Activated CD4-positive, CD25-positive, alpha-beta regulatory T cell treated with anti-CD3 and anti-CD28 coated beads, Interleukin-2, amount 50 U/mL, for 72 hours (primary cell): Measurements from ENCODE around the gene SPATS2.
"Not testable (repeated sequence)": the region's sequence is repeated elsewhere in the genome, so short reads cannot be mapped to it uniquely, and the experiment has no call there.

ENCODE experiments used
- DNase-seq: peaks from one replicate; pipeline ENCODE4 v3.0.0; 2021

The SPATS2 gene

DNA sequence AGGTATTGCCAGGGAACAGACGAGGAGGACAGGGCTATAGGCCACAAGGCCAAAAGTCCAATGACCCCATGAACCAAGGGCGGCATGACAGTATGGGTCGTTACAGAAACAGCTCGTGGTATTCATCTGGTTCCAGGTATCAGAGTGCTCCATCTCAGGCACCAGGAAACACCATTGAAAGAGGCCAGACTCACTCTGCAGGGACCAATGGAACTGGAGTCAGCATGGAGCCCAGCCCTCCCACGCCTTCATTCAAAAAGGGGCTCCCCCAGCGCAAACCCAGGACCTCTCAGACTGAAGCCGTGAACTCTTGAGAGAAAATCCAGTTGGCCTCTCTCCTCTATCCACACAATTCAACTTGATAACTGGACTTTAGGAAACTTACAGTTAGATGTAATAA is 158.7 kb downstream of the SPATS2 start:
- DNase-seq = no peak

DNA sequence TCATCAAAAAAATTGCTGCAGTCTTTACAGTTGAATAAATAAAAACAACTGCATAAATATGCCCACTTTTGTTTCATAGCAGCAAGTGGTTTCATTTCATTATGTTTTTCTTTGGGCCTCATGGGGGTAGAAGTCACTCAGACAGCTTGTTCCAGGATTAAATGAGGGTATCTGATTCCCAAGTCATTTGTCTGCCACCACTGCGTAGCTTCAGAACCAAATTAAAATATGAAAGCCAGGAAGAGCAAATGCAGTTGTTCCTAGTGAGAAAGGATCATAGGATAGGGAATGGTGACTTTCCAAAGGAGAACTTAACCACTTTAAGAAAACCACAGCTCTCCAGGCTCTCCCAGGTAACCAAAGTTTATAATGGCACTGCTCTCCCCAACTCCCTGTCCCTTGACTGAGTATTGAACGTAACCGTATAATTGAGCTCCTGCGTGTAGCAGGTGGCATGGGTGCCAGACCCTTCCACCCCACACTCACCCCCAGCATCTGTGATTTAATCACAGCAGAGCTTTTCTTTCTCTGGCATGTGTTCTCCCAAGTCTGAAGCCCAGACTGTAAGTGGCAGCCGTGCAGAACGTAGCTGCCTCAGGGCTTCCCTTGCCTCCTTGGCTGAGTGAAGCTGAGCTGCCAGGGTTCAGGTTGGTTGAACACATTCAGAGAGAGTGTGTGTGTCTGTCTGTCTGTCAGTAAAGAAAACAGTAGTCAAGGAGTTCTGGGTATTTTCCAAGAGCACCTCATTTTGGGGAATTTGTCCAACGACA is 160.3 kb downstream of the SPATS2 start:
- DNase-seq = no peak

DNA sequence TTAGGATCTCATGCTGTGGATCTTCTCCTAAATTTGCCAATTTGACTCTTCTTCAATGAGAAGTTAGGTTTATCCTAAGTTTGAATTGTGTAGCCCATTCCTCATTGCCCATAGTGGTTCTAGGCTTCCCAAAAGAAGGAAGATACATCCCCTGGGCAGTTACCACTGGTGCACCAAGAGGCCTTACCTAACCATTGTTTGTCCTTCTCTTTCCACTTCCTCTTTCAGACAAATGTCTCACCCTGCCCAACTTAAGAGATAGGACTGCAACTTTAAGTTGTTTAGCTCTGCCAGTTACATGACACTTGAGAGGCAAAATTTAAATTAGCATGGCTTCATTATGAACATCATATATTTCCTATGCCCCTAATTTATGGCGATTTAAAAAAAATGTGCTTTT is 162.2 kb downstream of the SPATS2 start:
- no peak for DNase-seq

DNA sequence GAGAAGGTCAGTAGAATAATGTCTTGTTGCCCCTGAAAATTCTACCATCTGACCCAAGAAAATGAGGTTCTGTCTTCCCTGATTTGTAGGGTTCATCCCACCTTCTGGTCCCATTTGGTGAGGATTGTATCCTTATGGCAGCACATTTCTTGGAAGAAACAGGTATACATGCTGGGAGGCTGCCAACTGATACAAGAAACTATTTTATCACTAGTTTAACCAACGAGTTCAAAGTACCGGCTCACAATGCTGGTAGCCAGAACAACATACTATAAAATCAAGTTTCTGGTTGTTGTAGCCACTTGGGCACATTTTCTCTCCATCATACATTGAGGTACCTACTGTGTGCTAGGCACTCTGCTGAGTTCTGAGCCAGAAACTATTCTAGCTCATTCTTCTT is 164.5 kb downstream of the SPATS2 start:
- DNase-seq = no peak

DNA sequence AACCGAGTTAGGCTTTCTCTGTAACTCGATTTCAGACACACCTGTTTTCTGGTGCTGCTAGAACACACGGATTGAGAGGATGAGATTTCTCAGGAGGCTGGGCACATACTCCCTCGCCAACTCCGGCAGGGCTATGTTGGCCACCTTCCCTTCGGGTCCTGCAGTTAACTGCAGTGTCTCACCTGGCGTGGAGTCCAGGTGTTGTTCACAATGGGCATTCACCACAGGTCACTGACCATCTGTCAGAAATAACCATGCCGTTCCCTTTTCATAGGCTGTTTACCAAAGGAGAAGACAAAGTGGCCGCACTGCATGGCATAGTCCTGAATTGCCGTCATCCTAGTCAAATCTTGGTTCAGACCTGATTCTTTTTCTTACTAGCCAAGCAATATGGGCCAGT is 166.1 kb downstream of the SPATS2 start:
- DNase-seq = no peak

DNA sequence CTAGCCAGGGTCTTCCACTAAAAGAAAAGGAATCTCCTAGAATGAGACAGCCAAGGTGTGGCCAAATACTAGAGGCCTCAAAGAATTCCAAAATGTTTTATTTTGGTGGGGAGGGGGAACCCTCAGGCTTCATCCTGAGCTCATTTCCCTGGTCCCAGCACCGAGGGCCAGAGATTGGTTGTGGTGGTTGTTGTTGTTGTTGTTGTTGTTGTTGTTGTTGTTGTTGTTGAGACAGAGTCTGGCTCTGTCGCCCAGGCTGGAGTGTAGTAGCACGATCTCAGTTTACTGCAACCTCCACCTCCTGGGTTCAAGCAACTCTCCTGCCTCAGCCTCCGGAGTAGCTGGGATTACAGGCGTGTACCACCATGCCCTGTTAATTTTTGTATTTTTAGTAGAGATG is 166.9 kb downstream of the SPATS2 start:
- not testable (repeated sequence) for DNase-seq

DNA sequence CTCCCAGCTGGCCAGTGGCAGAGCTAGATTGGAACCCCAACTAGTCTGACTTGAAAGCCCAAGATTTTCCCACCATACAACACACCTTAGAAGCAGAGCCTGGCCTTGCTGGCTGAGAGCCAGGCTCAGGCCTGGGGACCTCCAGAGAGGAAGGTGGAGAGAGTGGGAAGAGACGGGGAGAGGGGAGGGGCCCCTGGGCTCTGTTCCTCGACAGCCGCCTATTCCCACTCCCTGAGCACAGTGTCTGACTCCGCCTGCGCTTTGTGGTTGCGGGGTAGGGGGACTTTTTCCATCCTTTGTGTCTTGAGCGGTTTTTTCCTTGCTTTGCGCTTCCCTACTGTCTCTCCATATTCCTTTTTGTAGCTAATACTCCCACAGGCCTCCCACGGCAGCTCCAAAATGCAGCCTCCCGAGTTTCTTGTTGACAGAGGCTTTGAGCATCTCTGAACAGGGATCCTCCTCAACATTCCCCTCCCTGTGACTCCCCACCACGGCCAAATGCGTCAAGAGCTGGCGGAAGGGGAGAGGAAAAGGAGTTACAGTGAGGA is 167.5 kb downstream of the SPATS2 start:
- DNase-seq = no peak

DNA sequence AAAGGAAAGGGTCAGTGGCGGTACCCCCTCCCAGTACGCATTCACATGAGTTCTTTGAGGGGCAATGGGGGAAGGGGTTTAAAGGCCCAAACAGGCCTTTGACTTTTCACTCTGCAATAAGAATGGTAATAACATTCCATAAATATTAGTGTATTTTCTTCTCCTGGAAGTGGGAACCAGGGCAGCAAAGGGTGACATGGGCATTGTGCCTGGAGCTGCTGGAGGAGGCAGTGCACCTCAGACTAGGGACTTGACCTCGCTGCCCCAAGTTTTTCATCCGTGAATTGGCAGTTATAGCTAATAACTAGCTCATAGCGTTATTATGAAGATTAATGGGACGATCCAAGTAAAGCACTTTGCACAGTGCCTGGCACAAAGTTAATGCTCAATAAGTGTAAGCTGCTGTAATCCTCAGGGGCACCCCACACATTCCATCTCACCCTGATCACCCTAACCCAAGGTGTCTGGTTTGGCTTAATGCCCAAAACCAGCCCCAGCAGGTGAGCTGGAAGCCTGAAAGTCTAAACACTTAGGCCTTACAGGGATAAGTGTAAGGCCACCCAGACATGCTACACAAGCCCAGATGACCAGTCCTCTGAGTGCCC is 168.8 kb downstream of the SPATS2 start:
- DNase-seq = no peak

DNA sequence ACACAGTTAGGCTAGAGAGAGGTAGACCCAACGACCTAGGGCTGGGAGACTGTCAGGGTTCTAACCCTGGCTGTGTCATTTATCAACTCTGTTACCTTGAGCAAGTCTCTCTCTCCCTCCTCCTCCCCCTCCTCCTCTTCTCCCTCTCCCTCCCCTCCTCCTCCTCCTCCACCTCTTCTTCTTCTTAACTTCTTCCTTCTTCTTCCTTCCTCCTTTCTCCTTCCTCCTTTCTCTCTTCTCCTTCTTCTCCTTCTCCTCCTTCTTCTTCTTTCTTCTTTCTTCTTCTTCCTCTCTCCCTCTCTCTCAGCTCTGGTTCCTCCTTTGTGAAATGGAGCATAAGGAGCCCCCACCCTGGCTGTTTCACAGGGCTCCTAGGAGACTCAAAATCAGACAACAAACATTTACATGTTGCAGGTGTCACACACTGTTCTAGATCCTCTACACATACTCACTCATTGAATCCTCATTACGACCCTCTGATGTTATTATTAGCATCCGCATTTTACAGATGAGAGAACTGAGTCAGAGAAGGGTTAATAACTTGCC is 169.3 kb downstream of the SPATS2 start:
- no peak for DNase-seq

DNA sequence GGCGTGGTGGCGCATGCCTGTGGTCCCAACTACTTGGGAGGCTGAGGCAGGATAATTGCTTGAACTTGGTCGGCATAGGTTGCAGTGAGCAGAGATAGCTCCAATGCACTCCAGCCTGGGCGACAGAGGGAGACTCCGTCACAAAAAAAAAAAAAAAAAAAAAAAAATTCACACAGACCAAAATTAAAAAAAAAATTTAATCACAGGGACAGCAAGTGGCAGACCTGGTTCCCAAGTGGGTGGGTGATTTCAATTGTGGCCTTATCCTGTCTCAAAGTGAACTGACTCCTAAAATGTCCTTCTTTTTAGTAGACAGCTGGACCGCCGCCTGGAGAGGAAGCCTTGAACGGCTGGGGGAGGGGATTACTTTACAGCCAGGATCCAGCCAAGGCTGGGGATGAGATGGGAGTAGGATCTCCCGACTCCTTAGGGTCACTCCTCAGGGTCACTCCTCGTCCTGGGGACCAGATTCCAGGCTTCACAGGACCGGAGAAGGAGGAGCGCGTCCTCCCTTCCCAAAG is 170.0 kb downstream of the SPATS2 start:
- no peak for DNase-seq

DNA sequence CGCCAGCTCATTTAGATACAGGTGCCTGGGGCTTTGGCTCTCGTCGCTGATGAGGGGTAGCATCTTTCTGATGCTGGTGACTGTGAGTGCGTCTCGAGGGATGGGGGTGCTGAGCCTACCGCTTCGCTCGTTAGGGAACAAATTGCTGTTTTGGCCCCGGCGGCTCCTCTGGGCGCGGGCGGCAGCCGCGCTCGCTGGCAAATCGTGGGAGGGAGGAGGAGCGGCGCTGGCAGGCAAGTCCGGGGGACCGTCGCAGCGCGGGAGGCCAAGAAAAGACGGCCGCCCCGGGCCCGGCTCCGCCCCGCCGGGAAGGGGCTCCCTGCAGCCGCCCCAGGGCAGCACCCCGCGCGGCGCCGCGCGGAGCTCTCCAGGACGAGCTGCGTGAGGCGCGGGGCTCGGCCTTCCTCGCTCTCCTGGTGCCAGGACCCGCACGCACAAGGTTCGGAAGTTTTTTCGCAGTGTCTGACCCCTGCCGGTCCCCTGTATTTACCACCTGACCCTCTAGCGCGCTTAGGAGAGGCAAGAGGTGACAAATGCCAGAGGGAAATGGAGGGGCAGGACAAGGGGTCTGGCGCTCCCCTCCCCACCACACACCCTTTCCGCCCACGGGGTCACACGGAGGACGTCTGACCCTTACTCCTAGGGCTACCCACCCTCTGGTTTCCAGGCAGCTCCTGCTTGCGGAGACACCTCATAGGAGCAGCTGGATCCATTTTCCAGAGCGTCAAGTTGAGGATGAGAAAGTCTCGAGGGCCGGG is 170.7 kb downstream of the SPATS2 start:
- no peak for DNase-seq

DNA sequence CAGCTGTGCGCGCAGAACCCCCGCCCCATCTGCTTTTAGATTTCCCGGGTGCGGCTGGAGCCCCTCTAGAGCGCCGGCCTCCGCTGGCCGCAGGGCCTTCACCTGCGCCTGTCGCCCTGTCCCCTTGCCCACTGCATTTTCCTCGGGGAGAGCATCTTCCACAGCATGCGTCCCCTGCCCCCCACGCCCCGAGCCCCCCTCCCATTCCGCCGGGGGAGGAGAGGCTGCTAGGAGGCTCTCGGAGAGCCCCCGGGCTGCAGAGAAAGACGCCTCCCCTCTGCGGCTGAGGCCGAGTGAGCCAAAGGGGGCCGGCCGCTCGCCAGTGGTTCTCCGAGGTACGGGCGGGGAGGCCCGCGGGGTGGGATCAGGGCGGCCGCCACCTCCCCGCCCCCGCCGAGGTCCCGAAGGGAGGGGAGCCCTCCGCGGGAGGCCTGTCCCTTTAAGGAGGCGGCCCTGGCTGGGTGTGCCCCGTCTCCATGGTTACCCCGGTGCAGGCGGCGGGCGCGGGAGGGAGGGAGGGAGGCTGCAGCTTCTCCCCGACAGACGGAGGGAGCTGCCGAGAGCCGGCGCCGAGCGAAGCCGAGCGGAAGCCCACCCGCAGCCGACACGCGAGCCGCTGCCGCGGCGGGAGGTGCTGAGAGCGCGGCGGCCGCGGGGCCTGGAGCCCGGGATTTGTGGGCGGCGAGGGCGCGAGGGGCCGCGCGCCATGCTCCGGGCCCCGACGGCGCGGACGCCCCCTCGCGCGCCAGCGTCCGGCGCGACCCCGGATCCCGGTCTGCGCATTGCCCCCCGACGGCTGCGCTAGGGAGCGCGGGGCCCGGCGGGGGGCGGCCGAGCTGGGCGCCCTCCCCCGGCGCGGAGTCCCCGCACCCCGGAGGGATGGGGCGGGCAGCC is 171.5 kb downstream of the SPATS2 start, which contains the start of gene KCNH3:
Gene KCNH3 (plus strand): TSS at position 521 of the 894 bp plus-strand sequence. CDS start 387 bp downstream, outside the sequence.
- DNase-seq = peak; percentile 71

DNA sequence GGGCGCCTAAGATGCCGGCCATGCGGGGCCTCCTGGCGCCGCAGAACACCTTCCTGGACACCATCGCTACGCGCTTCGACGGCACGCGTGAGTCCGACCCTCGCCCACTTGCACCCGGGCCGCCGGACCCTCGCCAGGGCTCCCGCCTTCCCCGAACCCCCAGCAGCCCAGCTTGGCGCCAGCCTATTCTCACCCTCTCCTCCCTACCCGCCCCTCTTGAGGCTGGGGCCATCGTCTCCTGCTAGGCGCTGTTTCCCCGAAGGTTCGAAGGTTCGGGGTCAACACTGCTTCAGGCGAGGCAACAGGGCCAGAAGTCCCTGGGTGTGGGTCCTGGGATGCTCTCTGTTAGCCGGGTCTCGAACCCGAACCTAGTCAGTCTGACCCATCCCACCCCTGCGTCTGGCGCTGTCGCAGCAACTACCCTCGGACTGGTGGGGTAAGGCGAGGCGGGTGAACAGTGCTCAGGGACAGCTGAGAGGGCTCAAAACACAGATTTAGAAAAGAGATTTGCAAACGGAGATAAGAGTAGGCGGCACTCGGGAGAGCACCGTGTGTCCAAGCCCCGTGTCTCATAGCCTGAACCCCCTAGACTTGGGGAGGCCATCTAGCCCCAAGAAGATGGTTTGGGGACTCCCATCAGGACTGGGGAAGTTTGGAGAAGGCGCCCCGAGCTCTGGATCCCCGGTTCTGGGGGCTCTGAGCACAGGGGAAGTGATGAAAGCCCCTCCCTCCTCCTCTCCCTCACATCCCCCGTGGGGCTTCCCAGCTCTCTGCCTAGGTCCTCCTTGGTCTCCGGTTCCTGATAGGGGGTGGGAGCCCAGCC is 172.4 kb downstream of the SPATS2 start:
- DNase-seq = no peak

DNA sequence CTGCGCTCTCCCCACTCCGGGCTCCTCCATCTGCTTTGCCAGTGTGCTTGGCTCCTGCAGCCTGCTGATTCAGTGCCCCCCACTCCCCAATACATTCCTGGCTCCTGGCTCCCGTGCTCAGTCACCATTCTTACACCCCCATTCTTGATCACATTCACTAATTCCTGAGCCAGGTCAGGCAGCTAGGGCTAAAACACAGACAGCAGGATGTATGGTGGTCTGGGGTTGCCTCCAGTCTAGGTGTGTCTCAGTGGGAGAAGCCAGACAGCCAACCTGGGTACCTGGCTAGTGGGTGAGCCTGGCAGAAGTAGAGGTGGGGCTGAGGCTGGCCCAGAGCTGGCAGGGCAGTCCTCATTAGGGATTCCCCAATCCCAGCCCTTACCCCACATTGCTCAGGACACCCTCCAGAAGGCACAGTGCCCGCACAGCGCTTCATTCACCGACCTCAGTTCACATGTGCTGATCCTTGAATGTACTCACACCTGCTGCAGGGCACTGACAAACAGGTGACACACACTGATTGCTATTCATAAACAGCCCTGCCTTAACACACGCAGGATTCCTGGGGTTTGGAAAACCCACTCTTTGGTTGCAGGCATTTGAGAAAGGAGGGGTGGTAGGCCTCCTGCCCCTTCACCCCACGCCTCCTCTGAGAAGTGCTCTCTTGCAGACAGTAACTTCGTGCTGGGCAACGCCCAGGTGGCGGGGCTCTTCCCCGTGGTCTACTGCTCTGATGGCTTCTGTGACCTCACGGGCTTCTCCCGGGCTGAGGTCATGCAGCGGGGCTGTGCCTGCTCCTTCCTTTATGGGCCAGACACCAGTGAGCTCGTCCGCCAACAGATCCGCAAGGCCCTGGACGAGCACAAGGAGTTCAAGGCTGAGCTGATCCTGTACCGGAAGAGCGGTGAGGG is 173.2 kb downstream of the SPATS2 start:
- DNase-seq = no peak

DNA sequence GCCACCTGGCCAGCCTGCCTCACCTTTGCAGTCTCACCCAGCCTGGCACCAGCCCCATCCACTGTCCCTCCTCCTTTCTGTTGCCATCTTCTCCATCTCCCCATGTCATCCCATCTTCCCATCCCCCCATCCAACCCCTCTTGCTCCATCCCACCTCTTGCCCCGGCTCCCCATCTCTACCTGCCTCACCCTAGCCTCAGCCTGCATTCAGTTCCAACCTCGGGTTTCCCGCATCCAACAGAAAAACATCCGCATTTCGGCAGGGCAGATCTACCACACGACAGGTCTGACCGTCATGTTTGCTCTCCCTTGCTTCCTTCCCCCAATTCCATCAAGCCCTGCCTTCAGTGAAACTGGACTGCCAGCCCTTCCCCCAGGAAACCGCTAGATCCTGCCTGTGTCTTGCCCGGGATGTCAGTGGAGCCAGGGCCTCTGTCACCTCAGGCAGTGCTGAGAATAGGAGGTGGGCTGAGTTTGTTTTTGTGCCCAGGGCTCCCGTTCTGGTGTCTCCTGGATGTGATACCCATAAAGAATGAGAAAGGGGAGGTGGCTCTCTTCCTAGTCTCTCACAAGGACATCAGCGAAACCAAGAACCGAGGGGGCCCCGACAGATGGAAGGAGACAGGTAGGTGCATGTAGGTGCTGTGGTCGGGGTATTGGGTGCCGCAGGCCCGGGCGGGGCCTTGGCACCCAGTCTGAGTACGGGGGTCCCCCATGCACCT is 174.0 kb downstream of the SPATS2 start:
- no peak for DNase-seq

DNA sequence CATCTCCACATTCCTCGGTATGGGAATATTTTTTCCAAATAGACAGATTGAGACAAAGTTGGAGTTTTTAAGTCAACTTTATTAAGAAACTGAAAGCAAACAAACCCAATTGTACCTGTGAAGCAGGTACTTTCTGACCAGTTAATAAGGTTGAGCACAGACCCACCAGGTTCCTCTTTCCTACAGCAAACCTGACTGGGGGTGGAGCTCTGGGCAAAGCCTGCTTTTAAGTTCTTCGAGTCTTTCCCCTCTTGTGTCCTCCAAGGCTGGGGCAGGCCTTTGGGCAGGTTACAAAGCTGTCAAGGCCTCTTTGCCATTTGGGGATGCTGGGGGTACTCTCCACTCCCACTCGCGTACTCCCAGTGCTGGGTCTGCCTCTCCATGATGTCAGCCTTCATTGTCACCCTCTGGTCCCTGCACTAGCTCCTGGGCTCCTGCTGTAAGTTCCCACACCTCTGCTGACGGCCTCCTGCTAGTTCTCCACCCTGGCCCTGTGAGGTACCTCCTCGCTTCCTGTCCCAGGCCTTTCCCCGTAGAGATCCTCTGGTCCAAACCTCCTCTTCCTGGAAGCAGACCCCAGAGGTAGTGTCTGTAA is 174.7 kb downstream of the SPATS2 start:
- DNase-seq = no peak

DNA sequence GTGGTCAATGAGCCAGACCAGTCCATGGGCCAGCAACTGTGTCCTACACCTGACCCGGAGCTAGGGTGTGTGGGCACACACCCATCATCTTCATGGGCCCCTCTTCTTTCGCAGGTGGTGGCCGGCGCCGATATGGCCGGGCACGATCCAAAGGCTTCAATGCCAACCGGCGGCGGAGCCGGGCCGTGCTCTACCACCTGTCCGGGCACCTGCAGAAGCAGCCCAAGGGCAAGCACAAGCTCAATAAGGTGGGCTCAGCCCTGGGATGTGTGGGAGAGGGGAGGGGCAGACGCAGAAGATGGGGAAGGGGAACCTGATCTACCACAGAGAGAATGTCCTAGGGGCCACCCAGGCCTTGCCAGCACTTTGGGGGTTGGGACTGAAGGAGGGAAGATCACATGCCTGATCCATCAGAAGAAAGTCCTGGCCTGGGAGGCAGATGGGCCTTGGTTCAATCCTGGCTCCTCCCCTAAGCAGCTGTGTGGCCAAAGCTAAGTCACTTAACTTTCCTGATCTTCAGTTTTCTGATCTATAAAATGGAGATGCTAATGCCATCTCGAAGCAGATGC is 175.4 kb downstream of the SPATS2 start:
- peak; percentile 20 for DNase-seq

DNA sequence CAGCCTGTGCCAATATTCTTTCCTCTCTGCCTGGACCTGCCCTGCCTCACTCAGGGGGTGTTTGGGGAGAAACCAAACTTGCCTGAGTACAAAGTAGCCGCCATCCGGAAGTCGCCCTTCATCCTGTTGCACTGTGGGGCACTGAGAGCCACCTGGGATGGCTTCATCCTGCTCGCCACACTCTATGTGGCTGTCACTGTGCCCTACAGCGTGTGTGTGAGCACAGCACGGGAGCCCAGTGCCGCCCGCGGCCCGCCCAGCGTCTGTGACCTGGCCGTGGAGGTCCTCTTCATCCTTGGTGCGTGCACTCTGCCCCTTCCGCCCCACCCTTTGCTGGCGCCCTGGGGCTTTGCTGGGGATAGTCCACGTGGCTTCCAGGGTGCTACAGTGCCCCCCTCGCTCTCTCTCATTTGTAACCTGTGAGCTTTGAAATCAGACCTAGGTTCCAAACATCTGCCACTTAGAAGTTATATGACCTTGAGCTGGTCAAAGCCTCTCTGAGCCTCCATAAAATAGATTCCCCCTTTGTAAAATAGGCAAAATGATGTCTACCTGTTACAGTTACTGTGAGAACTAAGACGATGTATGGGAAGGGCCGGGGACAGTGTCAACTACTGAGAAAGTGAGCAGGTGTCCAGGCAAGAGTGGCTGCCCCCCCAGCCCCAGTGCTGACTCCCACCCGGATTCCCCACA is 176.1 kb downstream of the SPATS2 start:
- DNase-seq = peak; percentile 24
